ENCODE results near the gene KDELR3.

Gene KDELR3

DNA sequence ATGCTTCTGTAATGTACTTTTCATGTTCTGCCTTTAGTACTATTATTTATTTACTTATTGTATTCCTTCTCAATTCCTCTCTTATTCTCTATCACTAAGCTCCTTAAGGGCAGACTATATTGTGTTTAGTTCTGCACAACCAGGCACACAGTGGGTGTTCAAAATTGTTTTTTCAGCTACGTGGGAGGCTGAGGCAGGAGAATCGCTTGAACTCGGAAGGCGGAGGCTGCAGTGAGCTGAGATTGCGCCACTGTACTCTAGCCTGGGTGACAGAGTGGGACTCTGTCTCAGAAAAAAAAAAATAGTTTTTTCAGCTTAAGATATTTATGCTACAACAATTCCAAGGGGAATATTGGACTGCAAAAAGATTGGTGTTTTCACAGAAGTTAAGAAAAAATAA lies 55.6 kb downstream of the KDELR3 start:
- DNase-seq, result no peak

DNA sequence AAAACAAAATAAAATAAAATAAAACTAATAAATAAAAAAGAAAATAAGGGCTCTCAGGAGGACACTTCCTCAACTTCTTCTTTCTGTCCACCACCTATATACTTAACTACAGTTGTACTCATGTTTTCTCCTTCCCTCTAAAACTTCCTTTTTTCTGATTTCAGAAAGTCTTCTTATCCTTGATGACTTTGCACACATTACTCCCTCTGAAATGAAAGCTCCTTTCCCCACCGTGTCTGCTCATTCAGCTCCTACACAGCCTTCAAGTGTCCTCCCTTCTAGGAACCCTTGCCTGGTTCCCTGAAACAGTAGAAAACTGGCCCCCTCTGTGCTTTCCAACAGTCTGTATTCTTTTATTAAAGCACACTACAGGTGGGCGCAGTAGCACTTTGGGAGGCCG lies 56.5 kb downstream of the KDELR3 start:
- no peak for DNase-seq

DNA sequence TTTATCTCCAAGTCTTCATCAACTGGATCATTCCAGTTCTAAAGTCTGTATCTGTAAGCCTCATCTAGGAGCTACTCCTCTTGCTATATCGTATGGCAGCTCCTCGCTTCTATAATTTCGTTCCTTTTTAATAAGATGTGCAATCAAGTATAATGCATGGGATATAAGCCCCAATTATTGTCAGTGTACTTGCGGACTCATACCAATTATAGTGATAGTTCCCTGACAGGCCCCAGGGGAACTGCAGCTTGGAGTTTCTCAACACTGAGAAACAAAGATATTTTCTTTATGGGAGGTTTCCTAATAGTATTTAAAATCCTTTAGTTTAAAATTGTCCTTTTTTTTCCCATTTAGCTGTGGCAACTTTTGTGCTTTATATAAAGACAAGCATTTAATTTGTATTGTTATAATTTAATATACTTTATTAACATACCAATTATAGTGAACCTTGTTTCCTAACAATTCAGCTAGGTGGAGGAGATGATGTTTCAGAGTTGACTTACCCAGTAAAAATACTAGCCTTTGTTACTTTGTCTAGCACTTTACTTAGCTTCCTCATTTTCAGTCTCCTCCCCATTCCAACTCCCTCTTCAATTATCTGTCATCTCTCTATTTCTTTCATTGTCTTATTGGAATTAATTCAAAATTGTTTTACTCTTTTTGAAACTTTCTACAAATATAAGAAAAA lies 63.5 kb downstream of the KDELR3 start:
- no peak for DNase-seq

Data from left hindlimb (tissue), 1 donor.